ENCODE results near the gene FGF21. TPM values are rescaled to one million over a fixed set of nuclear protein-coding genes. Genes with fewer than 3 reads are reported as not detected.

FGF21 gene
- total and polyA plus RNA-seq, 2 donors: not detected

GRCh38 chr19:48798937-48799336 lies 43.6 kb downstream of the FGF21 start:
- H3K36me3 ChIP-seq (ENCODE audit: insufficient read depth): no peaks in the 10 kb centered on the region
- no peaks in the 10 kb centered on the region for H3K4me1 ChIP-seq (ENCODE audit: insufficient read depth)
- H3K4me3 ChIP-seq (ENCODE audit: low read depth, low read length): no peak overlapping the region
- DNase-seq (ENCODE audit: extremely low spot score): no peak
- 55% methylated on average over 6 of the region's 6 CpGs for WGBS
- H3K27ac ChIP-seq (ENCODE audit: low read depth): peak overlapping the region; percentile 13

GRCh38 chr19:48799358-48800300 lies 44.3 kb downstream of the FGF21 start:
- no peak for DNase-seq (ENCODE audit: extremely low spot score)
- 89% methylated on average over 44 of the region's 44 CpGs for WGBS
- Histone ChIP-seq H3K4me3 (ENCODE audit: low read depth, low read length) (no peak overlapping the region), H3K36me3 (ENCODE audit: insufficient read depth) (no peaks in the 10 kb centered on the region), H3K4me1 (ENCODE audit: insufficient read depth) (no peaks in the 10 kb centered on the region), H3K27ac (ENCODE audit: low read depth) (peak overlapping the region; percentile 55)

GRCh38 chr19:48802623-48803022 lies 47.3 kb downstream of the FGF21 start:
- Histone ChIP-seq H3K4me3 (ENCODE audit: low read depth, low read length) (no peak overlapping the region), H3K36me3 (ENCODE audit: insufficient read depth) (no peaks in the 10 kb centered on the region), H3K4me1 (ENCODE audit: insufficient read depth) (no peaks in the 10 kb centered on the region), H3K27ac (ENCODE audit: low read depth) (no peak overlapping the region)
- 86% methylated on average over 2 of the region's 2 CpGs for WGBS
- no peak for DNase-seq (ENCODE audit: extremely low spot score)

- H3K36me3 ChIP-seq (ENCODE audit: insufficient read depth): no peaks in the 10 kb centered on the region
- WGBS: 90% methylated on average over 8 of the region's 8 CpGs
Measured at GRCh38 chr19:48804496-48804895, 49.2 kb downstream of the FGF21 start.

GRCh38 chr19:48805452-48805851 lies 50.1 kb downstream of the FGF21 start:
- H3K36me3 ChIP-seq (ENCODE audit: insufficient read depth): no peaks in the 10 kb centered on the region
- 88% methylated on average over 15 of the region's 15 CpGs for WGBS

More at GRCh38 chr19:48804496-48804895, 49.2 kb downstream of the FGF21 start:
- Histone ChIP-seq H3K4me1 (ENCODE audit: insufficient read depth) (no peaks in the 10 kb centered on the region), H3K27ac (ENCODE audit: low read depth) (no peak overlapping the region), H3K4me3 (ENCODE audit: low read depth, low read length) (no peak overlapping the region)
- DNase-seq (ENCODE audit: extremely low spot score): no peak

GRCh38 chr19:48806518-48806817 lies 51.1 kb downstream of the FGF21 start:
- no peak overlapping the region for H3K27ac ChIP-seq (ENCODE audit: low read depth)
- H3K4me3 ChIP-seq (ENCODE audit: low read depth, low read length): no peak overlapping the region
- no peaks in the 10 kb centered on the region for H3K36me3 ChIP-seq (ENCODE audit: insufficient read depth)
- WGBS: 69% methylated on average over 5 of the region's 5 CpGs
- DNase-seq (ENCODE audit: extremely low spot score): no peak
- no peaks in the 10 kb centered on the region for H3K4me1 ChIP-seq (ENCODE audit: insufficient read depth)

More at GRCh38 chr19:48805452-48805851, 50.1 kb downstream of the FGF21 start:
- no peak overlapping the region for H3K27ac ChIP-seq (ENCODE audit: low read depth)
- no peak overlapping the region for H3K4me3 ChIP-seq (ENCODE audit: low read depth, low read length)
- H3K4me1 ChIP-seq (ENCODE audit: insufficient read depth): no peaks in the 10 kb centered on the region
- DNase-seq (ENCODE audit: extremely low spot score): no peak

- 73% methylated on average over 17 of the region's 17 CpGs for WGBS
- Histone ChIP-seq H3K4me3 (ENCODE audit: low read depth, low read length) (no peak overlapping the region), H3K36me3 (ENCODE audit: insufficient read depth) (no peaks in the 10 kb centered on the region), H3K27ac (ENCODE audit: low read depth) (no peak overlapping the region), H3K4me1 (ENCODE audit: insufficient read depth) (no peaks in the 10 kb centered on the region)
- DNase-seq (ENCODE audit: extremely low spot score): no peak
Measured at GRCh38 chr19:48806818-48807589, 51.7 kb downstream of the FGF21 start.

- Histone ChIP-seq H3K27ac (ENCODE audit: low read depth) (no peak overlapping the region), H3K4me3 (ENCODE audit: low read depth, low read length) (no peak overlapping the region), H3K4me1 (ENCODE audit: insufficient read depth) (no peaks in the 10 kb centered on the region), H3K36me3 (ENCODE audit: insufficient read depth) (no peaks in the 10 kb centered on the region)
- no peak for DNase-seq (ENCODE audit: extremely low spot score)
- WGBS: 83% methylated on average over 13 of the region's 13 CpGs
Measured at GRCh38 chr19:48807590-48808308, 52.4 kb downstream of the FGF21 start.

Small RNAs within 50 kb of the gene (small RNA-seq; reads per million reads assigned to genes)
- gene RNU6-317P: not detected

Other genes starting within 250 kb of the FGF21 start
- gene LMTK3, start 243.7 kb upstream of the FGF21 start, total RNA-seq: 0.42 TPM
- gene LMTK3, start 243.7 kb upstream of the FGF21 start, polyA plus RNA-seq: 0.72 TPM
- gene SULT2B1, start 203.4 kb upstream of the FGF21 start, total RNA-seq: 0.42 TPM
- gene SULT2B1, start 203.4 kb upstream of the FGF21 start, polyA plus RNA-seq: 0.30 TPM
- not detected for gene SPACA4, start 148.8 kb upstream of the FGF21 start, total RNA-seq
- gene SPACA4, start 148.8 kb upstream of the FGF21 start, polyA plus RNA-seq: not detected
- 0.58 TPM for gene FAM83E, start 140.4 kb upstream of the FGF21 start, total RNA-seq
- 1.1 TPM for gene FAM83E, start 140.4 kb upstream of the FGF21 start, polyA plus RNA-seq
- 1,113 TPM for gene RPL18, start 136.3 kb upstream of the FGF21 start, total RNA-seq
- gene RPL18, start 136.3 kb upstream of the FGF21 start, polyA plus RNA-seq: 2,167 TPM
- 4.9 TPM for gene SPHK2, start 136.0 kb upstream of the FGF21 start, total RNA-seq
- gene SPHK2, start 136.0 kb upstream of the FGF21 start, polyA plus RNA-seq: 22.0 TPM
- gene DBP, start 118.1 kb upstream of the FGF21 start, total RNA-seq: 4.6 TPM
- 12.3 TPM for gene DBP, start 118.1 kb upstream of the FGF21 start, polyA plus RNA-seq
- gene CA11, start 109.3 kb upstream of the FGF21 start, total RNA-seq: 1.8 TPM
- 13.4 TPM for gene CA11, start 109.3 kb upstream of the FGF21 start, polyA plus RNA-seq
- 0.53 TPM for gene NTN5, start 82.5 kb upstream of the FGF21 start, total RNA-seq
- gene NTN5, start 82.5 kb upstream of the FGF21 start, polyA plus RNA-seq: 0.80 TPM
- 0.79 TPM for gene FUT2, start 59.6 kb upstream of the FGF21 start, total RNA-seq
- gene FUT2, start 59.6 kb upstream of the FGF21 start, polyA plus RNA-seq: 0.41 TPM
- 2.5 TPM for gene MAMSTR, start 35.8 kb upstream of the FGF21 start, total RNA-seq
- 3.0 TPM for gene MAMSTR, start 35.8 kb upstream of the FGF21 start, polyA plus RNA-seq
- gene RASIP1, start 14.9 kb upstream of the FGF21 start, total RNA-seq: 10.8 TPM
- gene RASIP1, start 14.9 kb upstream of the FGF21 start, polyA plus RNA-seq: 15.5 TPM
- gene IZUMO1, start 8.6 kb upstream of the FGF21 start, total RNA-seq: not detected
- gene IZUMO1, start 8.6 kb upstream of the FGF21 start, polyA plus RNA-seq: not detected
- 1.6 TPM for gene FUT1, start 2.9 kb upstream of the FGF21 start, total RNA-seq
- 1.5 TPM for gene FUT1, start 2.9 kb upstream of the FGF21 start, polyA plus RNA-seq
- gene BCAT2, start 55.5 kb downstream of the FGF21 start, total RNA-seq: 34.4 TPM
- gene BCAT2, start 55.5 kb downstream of the FGF21 start, polyA plus RNA-seq: 79.2 TPM
- gene HSD17B14, start 81.0 kb downstream of the FGF21 start, total RNA-seq: 3.4 TPM
- 18.6 TPM for gene HSD17B14, start 81.0 kb downstream of the FGF21 start, polyA plus RNA-seq
- gene PLEKHA4, start 113.1 kb downstream of the FGF21 start, total RNA-seq: 11.5 TPM
- gene PLEKHA4, start 113.1 kb downstream of the FGF21 start, polyA plus RNA-seq: 56.4 TPM
- gene PPP1R15A, start 116.9 kb downstream of the FGF21 start, total RNA-seq: 21.8 TPM
- gene PPP1R15A, start 116.9 kb downstream of the FGF21 start, polyA plus RNA-seq: 122 TPM
- gene TULP2, start 143.2 kb downstream of the FGF21 start, total RNA-seq: not detected
- gene TULP2, start 143.2 kb downstream of the FGF21 start, polyA plus RNA-seq: 0.57 TPM
- 107 TPM for gene NUCB1, start 144.8 kb downstream of the FGF21 start, total RNA-seq
- 478 TPM for gene NUCB1, start 144.8 kb downstream of the FGF21 start, polyA plus RNA-seq
- gene DHDH, start 178.2 kb downstream of the FGF21 start, total RNA-seq: 0.37 TPM
- 0.75 TPM for gene DHDH, start 178.2 kb downstream of the FGF21 start, polyA plus RNA-seq
- 13.1 TPM for gene BAX, start 199.4 kb downstream of the FGF21 start, total RNA-seq
- 73.0 TPM for gene BAX, start 199.4 kb downstream of the FGF21 start, polyA plus RNA-seq
- 1,234 TPM for gene FTL, start 209.8 kb downstream of the FGF21 start, total RNA-seq
- gene FTL, start 209.8 kb downstream of the FGF21 start, polyA plus RNA-seq: 4,798 TPM
- gene GYS1, start 237.8 kb downstream of the FGF21 start, total RNA-seq: 33.3 TPM
- 39.5 TPM for gene GYS1, start 237.8 kb downstream of the FGF21 start, polyA plus RNA-seq
- 61.3 TPM for gene RUVBL2, start 238.4 kb downstream of the FGF21 start, total RNA-seq
- gene RUVBL2, start 238.4 kb downstream of the FGF21 start, polyA plus RNA-seq: 83.4 TPM